HepG2 (cell line): ENCODE data around the gene UBE2D4. TPM values are rescaled to one million over a fixed set of nuclear protein-coding genes. Genes with fewer than 3 reads are reported as not detected.

Experiments
- ATF1 ChIP-seq: IDR thresholded peaks from 2 replicates; pipeline ENCODE4 v1.6.1; 2016; ENCODE audit warnings: mild to moderate bottlenecking, control low read depth
- BORCS8-MEF2B ChIP-seq: sonication (generic); formaldehyde crosslinking; IDR thresholded peaks from 2 replicates; pipeline ENCODE4 v1.8.0; 2022; ENCODE audit warnings: mild to moderate bottlenecking, missing genetic modification reagents
- DPF2 ChIP-seq: sonication (generic); formaldehyde crosslinking; IDR thresholded peaks from 2 replicates; pipeline ENCODE4 v1.4.0; 2020; ENCODE audit warnings: mild to moderate bottlenecking, low read depth, missing genetic modification reagents, borderline replicate concordance
- HNRNPLL ChIP-seq: fragments of 200-400 bp; formaldehyde crosslinking; IDR thresholded peaks from 2 replicates; pipeline ENCODE4 v1.6.1; 2017; ENCODE audit warnings: mild to moderate bottlenecking, low read depth, low read length; ENCODE audit not compliant: poor library complexity, severe bottlenecking
- KDM5B ChIP-seq: sonication (generic); formaldehyde crosslinking; IDR thresholded peaks from 2 replicates; pipeline ENCODE4 v1.4.0; 2020; ENCODE audit warnings: missing genetic modification reagents, mild to moderate bottlenecking, borderline replicate concordance
- NFAT5 ChIP-seq: sonication (generic); formaldehyde crosslinking; IDR thresholded peaks from 2 replicates; pipeline ENCODE4 v1.4.0; 2020; ENCODE audit warnings: missing genetic modification reagents
- RELA ChIP-seq: sonication (generic); formaldehyde crosslinking; IDR thresholded peaks from 2 replicates; pipeline ENCODE4 v1.4.0; 2020; ENCODE audit warnings: missing genetic modification reagents
- SATB2 ChIP-seq: sonication (generic); formaldehyde crosslinking; IDR thresholded peaks from 2 replicates; pipeline ENCODE4 v1.5.0; 2020; ENCODE audit warnings: missing genetic modification reagents
- SMAD9 ChIP-seq: sonication (generic); formaldehyde crosslinking; IDR thresholded peaks from 2 replicates; pipeline ENCODE4 v1.5.1; 2020; ENCODE audit warnings: mild to moderate bottlenecking, missing genetic modification reagents
- SP2 ChIP-seq: sonication (generic); formaldehyde crosslinking; IDR thresholded peaks from 2 replicates; pipeline ENCODE4 v1.5.1; 2020; ENCODE audit warnings: mild to moderate bottlenecking, missing genetic modification reagents
- SP4 ChIP-seq: sonication (generic); formaldehyde crosslinking; IDR thresholded peaks from 2 replicates; pipeline ENCODE4 v1.8.1; 2023; ENCODE audit warnings: mild to moderate bottlenecking, missing genetic modification reagents
- STAT5B ChIP-seq: sonication (generic); formaldehyde crosslinking; IDR thresholded peaks from 2 replicates; pipeline ENCODE4 v1.4.0; 2020; ENCODE audit warnings: missing genetic modification reagents
- TBX2 ChIP-seq: sonication (generic); formaldehyde crosslinking; IDR thresholded peaks from 2 replicates; pipeline ENCODE4 v1.5.0; 2020; ENCODE audit warnings: missing genetic modification reagents, mild to moderate bottlenecking, borderline replicate concordance
- TBX3 ChIP-seq: fragments of 450-650 bp; IDR thresholded peaks from 2 replicates; pipeline ENCODE4 v1.6.1; 2017; ENCODE audit warnings: antibody characterized with exemption, mild to moderate bottlenecking, inconsistent platforms, borderline replicate concordance
- TOPORS ChIP-seq: sonication (generic); formaldehyde crosslinking; IDR thresholded peaks from 2 replicates; pipeline ENCODE4 v1.8.0; 2023; ENCODE audit warnings: mild to moderate bottlenecking, missing genetic modification reagents
- ZNF230 ChIP-seq: sonication (generic); formaldehyde crosslinking; IDR thresholded peaks from 2 replicates; pipeline ENCODE4 v1.4.0; 2020; ENCODE audit warnings: mild to moderate bottlenecking, missing genetic modification reagents
- ZNF441 ChIP-seq: sonication (generic); formaldehyde crosslinking; IDR thresholded peaks from 2 replicates; pipeline ENCODE4 v1.7.0; 2021; ENCODE audit warnings: missing genetic modification reagents, borderline replicate concordance
- ZNF580 ChIP-seq: IDR thresholded peaks from 2 replicates; pipeline ENCODE4 v1.6.1; 2016; ENCODE audit warnings: low read depth, borderline replicate concordance
- ZNF605 ChIP-seq: sonication (generic); formaldehyde crosslinking; IDR thresholded peaks from 2 replicates; pipeline ENCODE4 v1.8.0; 2022; ENCODE audit warnings: mild to moderate bottlenecking, missing genetic modification reagents
- polyA plus RNA-seq, 8 experiments: library from polyadenylated mRNA; depleted of rRNA in 3 of 8; stranded (reverse) in 7 of 8; unstranded in 1 of 8; fragments of >200 nt; fragmentation: Illumina TruSeq in 4 of 8; extraction: Trizol in 4 of 8; gene quantifications; 2 replicates each; pipeline versions ENCODE4 v1.2.1 to v1.2.3, GENCODE V29; 2011 to 2016; ENCODE audit warnings: low read depth in 4 of 8, missing spikeins in 1 of 8, mixed read lengths in 1 of 8; ENCODE audit not compliant: insufficient read depth in 1 of 8
- total RNA-seq, 5 experiments: library from RNA; depleted of rRNA; stranded (reverse); fragments of >200 nt; fragmentation: Illumina TruSeq; extraction: Trizol; gene quantifications; 2 replicates each; pipeline ENCODE4 v1.2.3, GENCODE V29; 2016; ENCODE audit warnings: low read depth in 1 of 5
- TF ChIP-seq, protein P1 (sequence below): conservative IDR thresholded peaks from 2 replicates; pipeline ENCODE4 v1.6.1; 2018; ENCODE audit warnings: missing genetic modification reagents
- TF ChIP-seq, protein P2 (sequence below): IDR thresholded peaks from 2 replicates; pipeline ENCODE4 v1.6.1; 2018; ENCODE audit warnings: missing genetic modification reagents
- TF ChIP-seq, protein P3 (sequence below): sonication (generic); formaldehyde crosslinking; IDR thresholded peaks from 2 replicates; pipeline ENCODE4 v1.5.0; 2020; ENCODE audit warnings: missing genetic modification reagents

UBE2D4 gene
- total and polyA plus RNA-seq, 2 of the 13 experiments (the other 11 are each of a cell fraction or from before 2014, with no cell fraction given), result 9.9 to 16.0 TPM

- TF ChIP-seq, protein P1, sequence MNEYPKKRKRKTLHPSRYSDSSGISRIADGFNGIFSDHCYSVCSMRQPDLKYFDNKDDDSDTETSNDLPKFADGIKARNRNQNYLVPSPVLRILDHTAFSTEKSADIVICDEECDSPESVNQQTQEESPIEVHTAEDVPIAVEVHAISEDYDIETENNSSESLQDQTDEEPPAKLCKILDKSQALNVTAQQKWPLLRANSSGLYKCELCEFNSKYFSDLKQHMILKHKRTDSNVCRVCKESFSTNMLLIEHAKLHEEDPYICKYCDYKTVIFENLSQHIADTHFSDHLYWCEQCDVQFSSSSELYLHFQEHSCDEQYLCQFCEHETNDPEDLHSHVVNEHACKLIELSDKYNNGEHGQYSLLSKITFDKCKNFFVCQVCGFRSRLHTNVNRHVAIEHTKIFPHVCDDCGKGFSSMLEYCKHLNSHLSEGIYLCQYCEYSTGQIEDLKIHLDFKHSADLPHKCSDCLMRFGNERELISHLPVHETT (CRISPR knock-in tag), result no peak
- TF ChIP-seq NFAT5, result no peak
- TF ChIP-seq, protein P2, sequence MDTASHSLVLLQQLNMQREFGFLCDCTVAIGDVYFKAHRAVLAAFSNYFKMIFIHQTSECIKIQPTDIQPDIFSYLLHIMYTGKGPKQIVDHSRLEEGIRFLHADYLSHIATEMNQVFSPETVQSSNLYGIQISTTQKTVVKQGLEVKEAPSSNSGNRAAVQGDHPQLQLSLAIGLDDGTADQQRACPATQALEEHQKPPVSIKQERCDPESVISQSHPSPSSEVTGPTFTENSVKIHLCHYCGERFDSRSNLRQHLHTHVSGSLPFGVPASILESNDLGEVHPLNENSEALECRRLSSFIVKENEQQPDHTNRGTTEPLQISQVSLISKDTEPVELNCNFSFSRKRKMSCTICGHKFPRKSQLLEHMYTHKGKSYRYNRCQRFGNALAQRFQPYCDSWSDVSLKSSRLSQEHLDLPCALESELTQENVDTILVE (CRISPR knock-in tag), result no peak
- no peak for TF ChIP-seq SP2 (CRISPR knock-in tag)
- TF ChIP-seq BORCS8-MEF2B (CRISPR knock-in tag), result peak; percentile 79; the same call in 1 of the 2 replicates
- no peak for TF ChIP-seq SATB2 (CRISPR knock-in tag)
- TF ChIP-seq DPF2 (CRISPR knock-in tag), result peak; percentile 29; the same call in 1 of the 2 replicates
- no peak for TF ChIP-seq TOPORS (CRISPR knock-in tag)
- TF ChIP-seq HNRNPLL, result no peak
- peak; percentile 43; the same call in 1 of the 2 replicates for TF ChIP-seq ATF1 (CRISPR knock-in tag)
- no peak for TF ChIP-seq ZNF605 (CRISPR knock-in tag)
- no peak for TF ChIP-seq SMAD9 (CRISPR knock-in tag)
- TF ChIP-seq RELA, result no peak
- TF ChIP-seq ZNF230 (CRISPR knock-in tag), result no peak
- 0 out of 2 replicates have a peak, but pooled peaks have one; percentile 16 for TF ChIP-seq ZNF441 (CRISPR knock-in tag)
- TF ChIP-seq TBX3, result no peak
- no peak for TF ChIP-seq STAT5B
- TF ChIP-seq KDM5B, result no peak
- TF ChIP-seq ZNF580 (CRISPR knock-in tag), result peak; percentile 50; the same call in 1 of the 2 replicates
- TF ChIP-seq SP4 (CRISPR knock-in tag), result no peak
- TF ChIP-seq, protein P3, sequence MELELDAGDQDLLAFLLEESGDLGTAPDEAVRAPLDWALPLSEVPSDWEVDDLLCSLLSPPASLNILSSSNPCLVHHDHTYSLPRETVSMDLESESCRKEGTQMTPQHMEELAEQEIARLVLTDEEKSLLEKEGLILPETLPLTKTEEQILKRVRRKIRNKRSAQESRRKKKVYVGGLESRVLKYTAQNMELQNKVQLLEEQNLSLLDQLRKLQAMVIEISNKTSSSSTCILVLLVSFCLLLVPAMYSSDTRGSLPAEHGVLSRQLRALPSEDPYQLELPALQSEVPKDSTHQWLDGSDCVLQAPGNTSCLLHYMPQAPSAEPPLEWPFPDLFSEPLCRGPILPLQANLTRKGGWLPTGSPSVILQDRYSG (CRISPR knock-in tag), result 0 out of 2 replicates have a peak, but pooled peaks have one; percentile 8
- TF ChIP-seq TBX2, result peak; percentile 84
These were observed 20.9 kb upstream of the UBE2D4 start (continued) for GRCh38 chr7:43905209-43905946.
